Measurements from ENCODE around the gene HHAT.

Gene HHAT

GRCh38 chr1:210447456-210448057, 118.9 kb downstream of the HHAT start:
- TF ChIP-seq CTCF (IDR thresholded peaks at IDR 0.05; ENCODE audit: control extremely low read depth, extremely low read depth, low read depth, missing control alignments): no peak
- ChIA-PET CTCF (interaction anchor here (0.8 to 2.6 kb wide), 9 partner anchors 9 to 1066 kb away, joined by 3 to 13 read pairs (median 4); partner anchors contain the start of gene KCNH1), POLR2A (no interaction called here)
- DNase-seq (ENCODE audit: extremely low spot score): no peak

GRCh38 chr1:210448297-210448892, 119.7 kb downstream of the HHAT start:
- CTCF ChIA-PET: interaction anchor here (0.8 to 2.6 kb wide), 9 partner anchors 9 to 686 kb away, joined by 3 to 13 read pairs (median 3); partner anchors contain the start of gene KCNH1
- peak; percentile 34 for DNase-seq (ENCODE audit: extremely low spot score)
- POLR2A ChIA-PET: no interaction called here
- TF ChIP-seq CTCF (IDR thresholded peaks at IDR 0.05; ENCODE audit: control extremely low read depth, extremely low read depth, low read depth, missing control alignments): peak; percentile 43

GRCh38 chr1:210455840-210456603, 127.3 kb downstream of the HHAT start:
- ChIA-PET CTCF (no interaction called here), POLR2A (no interaction called here)
- no peak for DNase-seq (ENCODE audit: extremely low spot score)
- no peak for TF ChIP-seq CTCF (IDR thresholded peaks at IDR 0.05; ENCODE audit: control extremely low read depth, extremely low read depth, low read depth, missing control alignments)

GRCh38 chr1:210456731-210457255, 128.1 kb downstream of the HHAT start:
- POLR2A ChIA-PET: no interaction called here
- TF ChIP-seq CTCF (IDR thresholded peaks at IDR 0.05; ENCODE audit: control extremely low read depth, extremely low read depth, low read depth, missing control alignments): no peak
- CTCF ChIA-PET: interaction anchor here (1.0 kb wide), 1 partner anchor 10 kb away, joined by 3 read pairs; no protein-coding TSS in a partner anchor
- no peak for DNase-seq (ENCODE audit: extremely low spot score)

GRCh38 chr1:210457568-210457967, 128.9 kb downstream of the HHAT start:
- CTCF ChIA-PET: interaction anchor here (1.0 kb wide), 1 partner anchor 11 kb away, joined by 3 read pairs; no protein-coding TSS in a partner anchor
- POLR2A ChIA-PET: no interaction called here
- no peak for DNase-seq (ENCODE audit: extremely low spot score)
- no peak for TF ChIP-seq CTCF (IDR thresholded peaks at IDR 0.05; ENCODE audit: control extremely low read depth, extremely low read depth, low read depth, missing control alignments)

GRCh38 chr1:210464519-210465039, 135.9 kb downstream of the HHAT start:
- no peak for TF ChIP-seq CTCF (IDR thresholded peaks at IDR 0.05; ENCODE audit: control extremely low read depth, extremely low read depth, low read depth, missing control alignments)
- no peak for DNase-seq (ENCODE audit: extremely low spot score)
- CTCF ChIA-PET: interaction anchor here (1.3 kb wide), 1 partner anchor 16 kb away, joined by 3 read pairs; no protein-coding TSS in a partner anchor
- POLR2A ChIA-PET: no interaction called here

Measured in GM10248 (cell line).